Measurements from ENCODE around the gene OR11A1.

The OR11A1 gene, protein sequence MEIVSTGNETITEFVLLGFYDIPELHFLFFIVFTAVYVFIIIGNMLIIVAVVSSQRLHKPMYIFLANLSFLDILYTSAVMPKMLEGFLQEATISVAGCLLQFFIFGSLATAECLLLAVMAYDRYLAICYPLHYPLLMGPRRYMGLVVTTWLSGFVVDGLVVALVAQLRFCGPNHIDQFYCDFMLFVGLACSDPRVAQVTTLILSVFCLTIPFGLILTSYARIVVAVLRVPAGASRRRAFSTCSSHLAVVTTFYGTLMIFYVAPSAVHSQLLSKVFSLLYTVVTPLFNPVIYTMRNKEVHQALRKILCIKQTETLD

DNA sequence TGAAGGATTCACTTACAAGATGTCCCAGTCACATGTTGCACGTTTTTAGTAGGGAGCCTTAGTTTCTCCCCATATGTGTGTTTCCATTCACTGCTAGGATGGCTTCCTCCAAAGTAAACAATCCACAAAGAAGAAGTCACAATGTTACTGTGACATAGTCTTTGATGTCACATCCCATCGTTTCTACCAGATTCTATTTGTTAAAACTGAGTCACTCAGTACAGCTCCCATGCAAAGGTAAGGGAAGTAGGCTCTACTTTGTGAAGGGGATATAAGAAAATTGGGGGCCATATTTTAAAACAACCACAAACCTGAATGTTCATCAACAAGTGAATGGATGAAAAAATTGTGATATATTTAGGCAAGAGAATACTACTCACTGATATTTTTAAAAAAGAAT is at the start of gene OR11A1, which contains the start of gene OR2H1:
TSS of gene OR11A1 (minus strand) at position 101 of the 400 bp plus-strand sequence. CDS start 29,430 bp downstream, outside the sequence.
TSS of gene OR2H1 (plus strand) at position 185 of the 400 bp plus-strand sequence. CDS start 4,615 bp downstream, outside the sequence.
- no peak for DNase-seq

- no peak for DNase-seq
Measured at GRCh38 chr6:29506446-29507067, 49.7 kb upstream of the OR11A1 start.

GRCh38 chr6:29505808-29506207 is 48.9 kb upstream of the OR11A1 start:
- DNase-seq: no peak

GRCh38 chr6:29504961-29505360 is 48.1 kb upstream of the OR11A1 start:
- DNase-seq: no peak

- DNase-seq: no peak
Measured at GRCh38 chr6:29502597-29502996, 45.7 kb upstream of the OR11A1 start.

DNA sequence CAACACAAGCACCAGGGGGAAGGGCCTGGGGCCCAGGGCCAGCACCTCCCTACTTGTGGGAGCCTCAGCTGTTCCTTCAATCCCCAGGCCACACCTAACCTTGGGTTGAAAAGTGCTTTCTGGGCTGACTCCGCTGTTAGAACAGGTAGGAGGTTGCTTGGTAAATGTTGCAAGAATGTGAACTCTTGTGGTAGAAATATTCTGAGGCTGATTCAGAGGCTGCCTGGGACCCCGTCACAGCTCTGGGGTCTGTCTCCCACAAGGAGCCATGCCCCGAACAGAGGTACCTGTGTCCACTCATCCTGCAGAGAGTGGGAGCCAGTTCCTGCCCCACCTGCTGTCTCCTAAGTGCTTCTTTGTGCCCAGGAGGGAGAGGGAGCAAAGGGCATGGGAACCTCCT is 45.3 kb upstream of the OR11A1 start:
- DNase-seq: no peak

GRCh38 chr6:29501106-29501505 is 44.2 kb upstream of the OR11A1 start:
- DNase-seq: no peak

GRCh38 chr6:29500594-29500993 is 43.7 kb upstream of the OR11A1 start:
- no peak for DNase-seq

DNA sequence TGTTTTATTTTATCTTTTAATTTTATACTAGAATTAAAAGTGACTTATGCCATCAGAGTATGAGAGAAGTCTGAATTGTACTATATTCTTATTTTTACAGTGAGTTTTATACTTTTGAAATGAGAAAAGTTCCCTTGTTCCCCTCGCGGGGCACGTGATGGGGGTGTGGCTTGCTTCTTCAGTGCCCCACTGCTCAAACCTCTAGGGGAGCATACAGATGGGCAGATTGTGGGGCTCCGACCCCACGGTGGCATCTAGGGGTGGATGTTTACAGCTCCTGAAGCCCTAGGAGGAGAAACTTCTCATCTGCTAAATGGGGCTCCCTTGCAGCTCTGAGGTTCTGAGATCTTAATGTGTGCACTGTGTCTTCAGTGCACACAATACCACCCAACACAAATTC is 42.8 kb upstream of the OR11A1 start:
- DNase-seq: no peak

DNA sequence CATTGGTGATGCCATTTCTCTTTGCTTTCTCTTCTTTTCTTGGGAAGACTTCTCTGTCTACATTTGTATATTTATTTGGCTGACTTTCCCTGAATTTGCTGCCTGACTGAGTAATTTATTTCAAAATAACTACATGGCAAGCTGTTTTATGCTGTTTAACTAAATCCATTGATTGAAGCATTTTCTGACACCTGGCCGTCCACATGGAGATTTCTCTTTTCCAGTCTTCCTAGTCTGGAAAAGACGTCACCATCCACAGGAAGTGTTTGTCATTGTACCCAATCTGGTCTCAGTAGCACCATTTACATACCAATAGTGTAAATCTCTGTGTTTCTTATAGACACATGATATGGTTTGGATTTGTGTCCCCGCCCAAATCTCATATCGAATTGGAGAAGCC is 40.1 kb upstream of the OR11A1 start:
- DNase-seq: no peak

GRCh38 chr6:29495571-29495970 is 38.7 kb upstream of the OR11A1 start:
- DNase-seq: no peak

GRCh38 chr6:29494131-29494530 is 37.3 kb upstream of the OR11A1 start:
- no peak for DNase-seq

DNA sequence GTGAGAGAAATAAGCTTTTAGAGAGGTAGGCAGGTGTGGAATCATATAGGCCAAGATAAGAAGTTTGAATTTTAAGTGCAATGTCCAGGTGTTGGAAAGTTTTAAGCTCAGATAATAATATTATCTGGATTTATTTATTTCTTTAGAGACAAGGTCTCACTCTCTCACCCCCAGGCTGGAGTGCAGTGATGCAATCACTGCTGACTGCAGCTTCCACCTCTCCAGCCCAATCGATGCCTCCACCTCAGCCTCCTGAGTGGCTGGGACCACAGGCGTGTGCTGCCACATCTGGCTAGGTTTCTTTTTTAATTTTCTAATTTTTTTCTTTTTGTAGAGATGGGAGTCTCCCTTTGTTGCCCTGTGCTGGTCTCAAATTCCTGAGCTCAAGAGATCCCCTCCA is 36.4 kb upstream of the OR11A1 start:
- DNase-seq: no peak

- no peak for DNase-seq
Measured at GRCh38 chr6:29491574-29491973, 34.7 kb upstream of the OR11A1 start.

DNA sequence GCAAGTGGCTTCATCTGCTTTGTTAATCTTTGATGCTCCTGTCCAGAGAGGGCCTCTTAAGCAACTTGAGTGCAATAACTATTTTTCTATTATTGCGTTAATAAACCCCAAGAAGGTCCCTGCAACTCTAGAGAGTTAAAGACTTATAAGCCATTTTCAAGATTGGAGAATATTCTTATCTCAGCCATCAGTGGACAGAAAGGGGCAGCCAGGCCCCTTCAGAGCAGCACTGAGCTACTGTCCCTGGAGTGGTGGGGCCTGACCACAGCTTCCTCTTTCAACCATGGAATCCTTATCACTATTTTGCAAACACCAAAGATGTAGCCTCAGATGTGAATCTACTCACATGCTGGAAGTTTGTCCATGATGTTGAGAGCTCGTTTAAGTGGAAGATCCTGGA is 33.7 kb upstream of the OR11A1 start:
- no peak for DNase-seq

GRCh38 chr6:29490055-29490454 is 33.2 kb upstream of the OR11A1 start:
- no peak for DNase-seq

GRCh38 chr6:29489286-29489685 is 32.4 kb upstream of the OR11A1 start:
- DNase-seq: no peak

DNA sequence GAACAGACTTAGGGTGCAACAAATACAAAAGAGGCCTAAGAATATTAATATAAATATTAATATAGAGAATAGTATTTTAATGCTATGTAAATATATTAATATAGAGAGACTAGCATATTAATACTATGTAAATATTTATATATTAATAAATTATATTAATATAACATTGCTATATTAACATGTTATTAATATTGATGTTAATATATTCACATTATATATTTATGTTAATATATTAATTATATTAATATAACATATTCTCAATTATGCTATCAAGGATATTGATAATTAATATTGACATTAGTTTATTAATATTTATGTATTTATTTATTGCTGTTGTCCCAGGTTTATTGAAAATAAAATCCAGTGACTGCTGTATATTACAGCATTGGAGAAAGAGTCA is 32.0 kb upstream of the OR11A1 start:
- no peak for DNase-seq

GRCh38 chr6:29487660-29488059 is 30.8 kb upstream of the OR11A1 start, which contains the start of gene MAS1L:
TSS of gene MAS1L (minus strand) at chr6:29487956. CDS start at chr6:29487902, 54 bp downstream.
- DNase-seq: no peak

DNA sequence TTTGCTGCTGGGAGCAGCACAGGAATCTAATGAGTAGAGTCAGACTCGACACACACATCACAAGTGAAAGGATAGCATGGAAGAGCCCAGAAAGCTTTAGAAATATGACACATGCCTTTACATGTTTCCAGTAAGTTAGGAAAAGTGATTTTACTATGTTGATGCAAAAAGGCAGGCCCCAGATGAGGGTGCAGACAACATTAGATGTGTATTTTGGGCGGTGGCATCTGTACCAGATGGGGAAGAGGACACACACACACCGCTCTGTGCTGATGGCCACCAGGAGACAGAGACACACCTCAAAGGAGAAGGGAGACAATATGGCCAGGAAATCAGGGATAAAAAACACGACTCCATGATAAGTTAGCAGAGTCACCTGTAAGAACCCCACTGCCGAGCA is 30.3 kb upstream of the OR11A1 start:
- no peak for DNase-seq

DNA sequence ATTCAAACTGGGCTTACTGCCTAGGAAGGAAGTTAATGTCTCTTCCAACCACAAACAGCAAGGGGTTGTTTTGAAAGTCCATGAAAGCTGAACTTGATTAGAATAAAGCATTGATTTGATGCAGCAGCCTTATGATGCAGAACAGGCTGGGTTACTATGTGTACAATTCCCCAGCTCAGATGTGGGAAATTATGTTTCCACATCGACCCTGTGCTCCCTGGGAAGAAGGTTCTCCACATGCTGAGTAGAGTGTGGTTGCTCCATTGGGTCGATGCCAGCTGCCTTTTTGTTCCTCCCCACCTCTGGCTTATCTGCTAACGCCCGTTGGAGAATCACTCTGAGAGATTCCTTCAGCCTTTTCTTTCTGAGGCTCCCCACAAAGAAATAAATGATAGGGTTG is 29.7 kb upstream of the OR11A1 start:
- no peak for DNase-seq

GRCh38 chr6:29483735-29484134 is 26.9 kb upstream of the OR11A1 start:
- no peak for DNase-seq

GRCh38 chr6:29483186-29483585 is 26.3 kb upstream of the OR11A1 start:
- no peak for DNase-seq

- no peak for DNase-seq
Measured at GRCh38 chr6:29479560-29479959, 22.7 kb upstream of the OR11A1 start.

DNA sequence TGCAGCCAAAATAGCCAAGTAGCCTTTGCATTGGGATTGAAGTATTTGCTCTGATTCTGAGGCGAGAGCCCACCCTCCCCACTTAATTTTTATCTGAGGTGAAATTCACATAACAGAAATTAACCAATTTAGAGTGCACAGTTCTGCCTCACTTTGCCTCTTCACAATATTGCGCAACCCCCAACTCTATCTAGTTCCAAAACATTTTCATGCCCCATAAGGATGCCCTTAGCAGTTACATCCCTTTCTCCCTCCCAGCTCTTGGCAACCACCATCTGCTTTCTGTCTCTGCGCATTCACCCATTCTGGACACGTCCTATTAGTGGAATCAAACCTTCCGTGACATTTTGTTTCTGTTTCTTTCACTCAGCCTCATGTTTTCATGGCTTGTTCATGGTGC is 21.9 kb upstream of the OR11A1 start:
- no peak for DNase-seq

Data from NCI-H524 (cell line).